ENCODE measurements around the gene FSTL5.

FSTL5 gene

DNA sequence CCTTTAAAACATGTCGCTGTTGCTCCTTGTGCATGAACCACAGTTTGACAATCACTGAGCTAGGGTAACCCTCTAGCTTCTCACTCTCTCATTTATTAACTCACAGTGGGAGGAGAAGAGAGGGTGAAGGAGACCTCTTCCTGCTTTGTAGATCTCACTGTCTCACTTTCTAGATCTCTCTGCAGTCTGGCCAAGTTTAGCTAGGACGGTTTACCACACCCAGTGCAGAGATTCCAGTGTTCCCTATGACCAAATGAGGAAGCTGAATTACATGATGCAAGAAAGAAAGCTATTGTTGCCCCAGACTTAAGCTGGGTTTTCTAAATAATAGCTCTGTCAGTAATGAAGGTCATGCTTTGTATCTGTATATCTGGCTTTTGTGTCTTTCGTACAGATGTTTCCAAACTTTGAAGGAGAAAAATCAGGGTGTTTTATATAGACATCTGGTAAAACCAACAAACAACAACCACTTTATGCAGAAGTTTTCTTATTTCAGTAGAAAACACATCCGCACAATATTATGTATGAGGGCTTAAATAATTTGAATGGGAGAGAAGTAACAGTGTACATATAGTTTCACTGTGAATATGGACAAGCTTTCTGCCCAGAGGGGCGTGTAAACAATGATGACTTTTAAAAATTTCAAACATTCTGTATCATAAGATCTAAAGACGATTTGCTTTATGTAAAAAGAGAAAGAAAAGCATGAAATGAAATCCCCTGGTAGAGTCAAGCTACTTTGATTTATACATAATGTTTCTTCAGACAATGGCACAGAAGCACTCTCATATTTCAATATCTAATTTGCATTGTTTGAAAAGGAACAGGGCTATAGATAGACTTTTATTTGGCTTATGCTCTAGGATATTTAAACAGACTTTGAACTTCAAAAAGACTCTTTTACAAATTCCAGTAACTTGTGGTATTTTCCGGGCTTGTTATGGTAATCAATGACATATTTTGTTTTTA lies 582.3 kb downstream of the FSTL5 start:
- TF ChIP-seq, protein P1, sequence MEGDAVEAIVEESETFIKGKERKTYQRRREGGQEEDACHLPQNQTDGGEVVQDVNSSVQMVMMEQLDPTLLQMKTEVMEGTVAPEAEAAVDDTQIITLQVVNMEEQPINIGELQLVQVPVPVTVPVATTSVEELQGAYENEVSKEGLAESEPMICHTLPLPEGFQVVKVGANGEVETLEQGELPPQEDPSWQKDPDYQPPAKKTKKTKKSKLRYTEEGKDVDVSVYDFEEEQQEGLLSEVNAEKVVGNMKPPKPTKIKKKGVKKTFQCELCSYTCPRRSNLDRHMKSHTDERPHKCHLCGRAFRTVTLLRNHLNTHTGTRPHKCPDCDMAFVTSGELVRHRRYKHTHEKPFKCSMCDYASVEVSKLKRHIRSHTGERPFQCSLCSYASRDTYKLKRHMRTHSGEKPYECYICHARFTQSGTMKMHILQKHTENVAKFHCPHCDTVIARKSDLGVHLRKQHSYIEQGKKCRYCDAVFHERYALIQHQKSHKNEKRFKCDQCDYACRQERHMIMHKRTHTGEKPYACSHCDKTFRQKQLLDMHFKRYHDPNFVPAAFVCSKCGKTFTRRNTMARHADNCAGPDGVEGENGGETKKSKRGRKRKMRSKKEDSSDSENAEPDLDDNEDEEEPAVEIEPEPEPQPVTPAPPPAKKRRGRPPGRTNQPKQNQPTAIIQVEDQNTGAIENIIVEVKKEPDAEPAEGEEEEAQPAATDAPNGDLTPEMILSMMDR (IDR thresholded peaks at IDR 0.05; ENCODE audit: low read depth, low read length, missing control alignments) = no peak
- no peak for DNase-seq (ENCODE audit: low read depth)
- in situ Hi-C loops (cut with HindIII; ENCODE audit: low sequenced_read_pairs) = no loop called here
- H3K4me3 ChIP-seq (ENCODE audit: low read depth, low read length) = no peak overlapping the region

DNA sequence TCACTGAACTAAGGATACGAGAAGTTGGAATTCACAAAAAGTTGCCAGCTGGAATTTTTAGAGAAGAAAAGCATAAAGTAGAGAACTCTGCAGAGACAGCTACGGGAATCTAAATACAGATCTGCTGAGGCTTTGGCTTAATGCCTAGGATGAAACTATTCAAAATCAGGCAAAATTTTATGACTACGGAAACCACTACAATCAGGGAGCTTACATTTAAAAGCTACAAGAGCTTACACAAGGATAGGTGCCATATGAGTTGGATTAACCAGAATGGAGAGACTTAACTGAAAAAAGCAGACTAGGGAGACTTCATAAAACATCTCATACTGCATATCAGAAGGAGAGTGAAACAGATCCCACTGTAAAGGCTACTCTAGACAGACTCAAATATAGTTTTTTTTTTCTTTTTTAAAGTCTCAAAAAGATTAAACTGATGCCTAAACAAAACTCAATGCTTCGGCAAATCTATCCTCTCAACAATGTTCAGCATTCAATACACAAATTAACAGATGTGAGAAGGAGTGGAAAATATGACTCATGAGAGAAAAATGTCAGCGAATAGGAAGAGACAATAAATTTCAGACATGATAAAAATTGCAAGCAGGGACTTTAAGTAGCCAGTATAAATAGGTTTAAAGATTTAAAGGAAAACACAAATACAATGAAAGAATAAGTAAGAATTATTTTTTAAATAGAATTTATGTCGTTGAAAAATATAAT lies 586.1 kb downstream of the FSTL5 start:
- DNase-seq (ENCODE audit: low read depth) = peak; percentile 53
- TF ChIP-seq, protein P1 (IDR thresholded peaks at IDR 0.05; ENCODE audit: low read depth, low read length, missing control alignments) = no peak
- H3K4me3 ChIP-seq (ENCODE audit: low read depth, low read length) = no peak overlapping the region
- in situ Hi-C loops (cut with HindIII; ENCODE audit: low sequenced_read_pairs) = no loop called here

DNA sequence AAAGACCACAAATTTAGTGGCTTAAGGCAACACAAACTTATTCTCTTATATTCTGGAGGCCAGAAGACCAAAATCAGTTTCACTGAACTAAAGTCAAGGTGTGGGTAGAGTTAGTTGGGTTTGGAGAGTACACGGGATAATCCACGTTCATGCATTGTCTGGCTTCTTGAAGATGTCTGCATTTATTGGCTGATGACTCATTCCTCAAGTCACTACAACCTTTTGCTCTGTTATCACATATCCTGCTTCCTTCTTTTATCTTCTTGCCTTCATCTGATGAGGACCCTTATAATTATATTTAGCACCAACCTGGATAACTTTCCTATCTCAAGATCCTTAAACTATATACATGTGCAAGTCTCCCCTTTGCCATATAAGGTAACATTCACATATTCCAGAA lies 590.0 kb downstream of the FSTL5 start:
- H3K4me3 ChIP-seq (ENCODE audit: low read depth, low read length) = no peak overlapping the region
- TF ChIP-seq, protein P1 (IDR thresholded peaks at IDR 0.05; ENCODE audit: low read depth, low read length, missing control alignments) = no peak
- no peak for DNase-seq (ENCODE audit: low read depth)
- in situ Hi-C loops (cut with HindIII; ENCODE audit: low sequenced_read_pairs) = loop anchor here (25.0 kb wide), 1 partner anchor 1963 kb away; no protein-coding TSS in a partner anchor

DNA sequence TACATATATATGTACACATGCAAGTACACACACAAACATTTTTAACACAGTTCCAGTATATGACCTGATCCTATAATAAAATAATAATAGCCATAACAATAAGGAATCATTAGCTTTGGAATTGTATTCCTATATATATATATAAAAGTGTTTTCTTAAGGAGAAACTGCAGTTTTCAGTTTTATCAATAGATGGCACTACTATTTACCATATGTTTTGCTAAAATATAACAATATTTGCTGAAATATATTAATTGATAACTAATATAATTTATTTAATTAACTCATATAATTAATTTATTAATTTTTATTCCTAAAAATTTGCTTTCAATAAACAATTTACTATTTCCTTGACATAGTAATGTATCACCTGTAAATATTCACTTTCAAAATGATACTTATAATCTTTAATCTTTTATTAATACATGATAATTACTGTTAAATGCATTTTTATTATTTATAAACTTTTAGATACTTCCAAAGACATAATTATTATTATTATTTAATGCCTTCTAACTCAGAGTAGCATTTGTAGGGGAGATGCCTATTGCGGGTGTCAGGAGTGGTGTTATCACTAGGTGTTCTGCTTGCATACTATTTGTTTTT lies 599.5 kb downstream of the FSTL5 start:
- H3K4me3 ChIP-seq (ENCODE audit: low read depth, low read length) = no peak overlapping the region
- TF ChIP-seq, protein P1 (IDR thresholded peaks at IDR 0.05; ENCODE audit: low read depth, low read length, missing control alignments) = no peak
- peak; percentile 20 for DNase-seq (ENCODE audit: low read depth)
- in situ Hi-C loops (cut with HindIII; ENCODE audit: low sequenced_read_pairs) = loop anchor here (25.0 kb wide), 1 partner anchor 1973 kb away; no protein-coding TSS in a partner anchor

DNA sequence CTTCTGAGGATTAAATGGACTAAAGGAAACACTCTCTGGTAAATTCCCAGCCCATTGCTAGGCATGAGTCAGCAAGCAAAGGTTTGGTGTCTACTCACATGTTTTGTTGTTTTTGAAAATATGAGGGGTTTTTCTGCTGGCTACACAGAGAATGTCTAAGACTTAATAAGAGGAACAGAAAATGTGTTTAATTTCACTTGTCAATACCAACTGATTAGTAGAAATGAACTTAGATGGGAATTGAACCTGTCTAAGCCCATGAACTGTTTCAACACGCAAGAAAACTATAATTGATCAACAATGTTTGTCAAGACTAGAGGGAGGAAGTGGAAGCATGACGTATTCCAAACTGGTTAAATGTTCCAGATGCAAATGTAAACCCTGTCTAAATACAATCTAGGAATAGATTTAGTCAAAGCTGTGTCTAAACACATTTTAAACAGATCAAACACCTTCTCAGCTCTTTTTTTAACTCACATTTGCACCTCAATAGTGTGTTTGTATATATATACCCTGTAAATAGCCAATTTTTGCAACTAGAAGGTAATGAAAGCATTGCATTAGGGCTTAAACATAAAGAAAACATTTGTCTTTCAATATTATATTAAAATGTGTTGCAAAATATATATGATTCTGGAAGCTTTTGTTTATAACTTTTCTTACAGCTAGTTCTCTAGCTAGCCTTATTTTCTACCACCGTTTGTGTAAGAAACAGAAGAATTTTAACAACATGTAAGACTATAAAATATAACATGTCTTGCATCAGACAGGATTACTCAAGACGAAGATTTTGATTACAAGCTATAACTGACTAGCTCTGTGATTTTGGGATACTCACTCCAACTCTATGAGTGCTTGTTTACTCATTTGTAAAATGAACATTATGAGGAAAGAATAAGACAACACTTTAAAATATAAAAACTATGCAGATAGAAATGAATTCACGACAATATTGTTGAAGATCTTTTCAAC lies 607.8 kb downstream of the FSTL5 start:
- H3K4me3 ChIP-seq (ENCODE audit: low read depth, low read length) = no peak overlapping the region
- in situ Hi-C loops (cut with HindIII; ENCODE audit: low sequenced_read_pairs) = loop anchor here (25.0 kb wide), 1 partner anchor 1981 kb away; no protein-coding TSS in a partner anchor

More for the DNA sequence above, 607.8 kb downstream of the FSTL5 start:
- peak; percentile 6 for DNase-seq (ENCODE audit: low read depth)
- TF ChIP-seq, protein P1 (IDR thresholded peaks at IDR 0.05; ENCODE audit: low read depth, low read length, missing control alignments) = no peak
